H9 (cell line): ENCODE measurements around the gene FANCG. TPM values are rescaled to one million over a fixed set of nuclear protein-coding genes. Genes with fewer than 3 reads are reported as not detected.

Experiments
- DNase-seq: peaks from one replicate; pipeline ENCODE4 v3.0.0-alpha.2; 2017
- H2AFZ ChIP-seq: one replicate; pipeline ENCODE4 v1.6.1; 2013; ENCODE audit warnings: mild to moderate bottlenecking, low read length, control low read depth, moderate library complexity
- H2AK5ac ChIP-seq: 2 replicates; pipeline ENCODE4 v1.6.1; 2013; ENCODE audit warnings: low read length, control low read depth, mixed read lengths; ENCODE audit not compliant: insufficient read length
- H2BK120ac ChIP-seq: one replicate; pipeline ENCODE4 v1.6.1; 2013; ENCODE audit warnings: low read depth, mild to moderate bottlenecking, low read length, control low read depth, inconsistent platforms; ENCODE audit not compliant: poor library complexity, severe bottlenecking
- H2BK12ac ChIP-seq: 2 replicates; pipeline ENCODE4 v1.6.1; 2013; ENCODE audit warnings: low read length, control low read depth, mixed read lengths, low read depth; ENCODE audit not compliant: insufficient read length
- H2BK15ac ChIP-seq: 2 replicates; pipeline ENCODE4 v1.6.1; 2013; ENCODE audit warnings: low read depth, low read length, control low read depth
- H2BK20ac ChIP-seq: one replicate; pipeline ENCODE4 v1.6.1; 2013; ENCODE audit warnings: low read depth, mild to moderate bottlenecking, low read length, control low read depth, inconsistent platforms; ENCODE audit not compliant: poor library complexity, severe bottlenecking
- H2BK5ac ChIP-seq: 2 replicates; pipeline ENCODE4 v1.6.1; 2013; ENCODE audit warnings: low read length, control low read depth, mixed read lengths; ENCODE audit not compliant: insufficient read length
- H3K14ac ChIP-seq: 2 replicates; pipeline ENCODE4 v1.6.1; 2013; ENCODE audit warnings: low read length, control low read depth; ENCODE audit not compliant: insufficient read depth
- H3K18ac ChIP-seq: 2 replicates; pipeline ENCODE4 v1.6.1; 2013; ENCODE audit warnings: low read depth, mild to moderate bottlenecking, mixed read lengths, low read length, control low read depth; ENCODE audit not compliant: insufficient read length
- H3K23ac ChIP-seq: 2 replicates; pipeline ENCODE4 v1.6.1; 2013; ENCODE audit warnings: low read length, control low read depth, mixed read lengths, low read depth; ENCODE audit not compliant: insufficient read length
- H3K23me2 ChIP-seq: 2 replicates; pipeline ENCODE4 v1.6.1; 2013; ENCODE audit warnings: low read depth, mild to moderate bottlenecking, mixed read lengths, low read length, control low read depth; ENCODE audit not compliant: insufficient read length, poor library complexity, severe bottlenecking
- H3K27ac ChIP-seq: 2 replicates; pipeline ENCODE4 v1.5.1; 2013; ENCODE audit warnings: low read length, control low read depth, mixed read lengths, low read depth; ENCODE audit not compliant: insufficient read length
- H3K27me3 ChIP-seq: 2 replicates; pipeline ENCODE4 v1.6.1; 2013; ENCODE audit warnings: low read length, control low read depth, inconsistent platforms; ENCODE audit not compliant: insufficient read depth
- H3K4ac ChIP-seq: 2 replicates; pipeline ENCODE4 v1.6.1; 2013; ENCODE audit warnings: low read depth, mild to moderate bottlenecking, control low read depth, inconsistent platforms, low read length, moderate library complexity
- H3K4me1 ChIP-seq: 2 replicates; pipeline ENCODE4 v1.6.1; 2013; ENCODE audit warnings: low read length, control low read depth, inconsistent platforms; ENCODE audit not compliant: insufficient read depth
- H3K4me2 ChIP-seq: 2 replicates; pipeline ENCODE4 v1.6.1; 2013; ENCODE audit warnings: low read length, control low read depth, mixed read lengths; ENCODE audit not compliant: insufficient read length, insufficient read depth
- H3K56ac ChIP-seq: 2 replicates; pipeline ENCODE4 v1.6.1; 2013; ENCODE audit warnings: low read depth, mild to moderate bottlenecking, mixed read lengths, low read length, control low read depth; ENCODE audit not compliant: insufficient read length
- H3K79me1 ChIP-seq: 2 replicates; pipeline ENCODE4 v1.6.1; 2013; ENCODE audit warnings: low read depth, mild to moderate bottlenecking, moderate library complexity, low read length, control low read depth, inconsistent platforms; ENCODE audit not compliant: insufficient read depth, poor library complexity, severe bottlenecking
- H3K79me2 ChIP-seq: 2 replicates; pipeline ENCODE4 v1.6.1; 2013; ENCODE audit warnings: low read length, control low read depth, inconsistent platforms; ENCODE audit not compliant: insufficient read depth
- H3K9ac ChIP-seq: 2 replicates; pipeline ENCODE4 v1.6.1; 2013; ENCODE audit warnings: low read length, control low read depth, mixed read lengths; ENCODE audit not compliant: insufficient read length; ENCODE audit errors: extremely low read depth
- H3K9me3 ChIP-seq: one replicate; pipeline ENCODE4 v1.6.1; 2013; ENCODE audit warnings: low read depth, low read length, inconsistent platforms; ENCODE audit not compliant: control insufficient read depth
- H3T11ph ChIP-seq: one replicate; pipeline ENCODE4 v1.6.1; 2013; ENCODE audit warnings: mild to moderate bottlenecking, low read length, control low read depth, inconsistent platforms
- H4K20me1 ChIP-seq: one replicate; pipeline ENCODE4 v1.6.1; 2013; ENCODE audit not compliant: control insufficient read depth, insufficient read length, insufficient read depth
- H4K5ac ChIP-seq: 2 replicates; pipeline ENCODE4 v1.6.1; 2013; ENCODE audit warnings: low read depth, mild to moderate bottlenecking, mixed read lengths, low read length, control low read depth; ENCODE audit not compliant: insufficient read length
- H4K8ac ChIP-seq: replicated peaks from 2 replicates; pipeline ENCODE4 v1.6.1; 2013; ENCODE audit warnings: low read length, control low read depth, mixed read lengths, low read depth; ENCODE audit not compliant: insufficient read length
- H4K91ac ChIP-seq: 2 replicates; pipeline ENCODE4 v1.6.1; 2013; ENCODE audit warnings: low read depth, mild to moderate bottlenecking, moderate library complexity, mixed read lengths, low read length, control low read depth; ENCODE audit not compliant: insufficient read length
- H3K27ac Mint-ChIP-seq, 3 experiments: 2 replicates in 2 of 3; 3 replicates in 1 of 3; pipeline ENCODE4 v1.8.0; 2020 to 2021; ENCODE audit warnings: mixed read lengths in 3 of 3, mild to moderate bottlenecking in 1 of 3, moderate library complexity in 1 of 3
- H3K27me3 Mint-ChIP-seq: 2 replicates; pipeline ENCODE4 v1.8.0; 2021; ENCODE audit warnings: low read depth, mild to moderate bottlenecking, moderate library complexity, mixed read lengths
- H3K36me3 Mint-ChIP-seq, 3 experiments: 2 replicates in 2 of 3; 3 replicates in 1 of 3; pipeline ENCODE4 v1.8.0; 2020 to 2021; ENCODE audit warnings: low read depth in 3 of 3, mixed read lengths in 3 of 3; ENCODE audit not compliant: insufficient read depth in 1 of 3
- H3K4me1 Mint-ChIP-seq, 2 experiments: 2 replicates each; pipeline ENCODE4 v1.8.0; 2020; ENCODE audit warnings: mixed read lengths in 2 of 2
- H3K4me3 Mint-ChIP-seq, 2 experiments: 2 replicates in 1 of 2; 3 replicates in 1 of 2; pipeline ENCODE4 v1.8.0; 2020 to 2021; ENCODE audit warnings: mild to moderate bottlenecking in 2 of 2, mixed read lengths in 2 of 2, moderate library complexity in 1 of 2
- H3K9me3 Mint-ChIP-seq, 2 experiments: 2 replicates in 1 of 2; 3 replicates in 1 of 2; pipeline ENCODE4 v1.8.0; 2020; ENCODE audit warnings: mild to moderate bottlenecking in 2 of 2, mixed read lengths in 2 of 2, moderate library complexity in 1 of 2
- CTCF ChIP-seq: fragments of 200-600 bp; sonication (generic); conservative IDR thresholded peaks from 3 replicates; pipeline ENCODE4 v1.8.0; 2021; ENCODE audit warnings: antibody characterized with exemption, mild to moderate bottlenecking
- WGBS: extraction: QIAGEN DNeasy Blood & Tissue Kit; methylation state at CpG from one replicate; pipeline ENCODE4 v1.1.7; 2013; ENCODE audit warnings: missing lambda C conversion rate, low lambda C conversion rate, mixed read lengths; ENCODE audit not compliant: insufficient read length; ENCODE audit errors: extremely low coverage; 5-methylcytosine and 5-hydroxymethylcytosine counted together
- total RNA-seq: library from RNA; stranded (reverse); gene quantifications from 2 replicates; pipeline ENCODE4 v1.2.1, GENCODE V29; 2021

Gene FANCG
- total RNA-seq, 1 experiment from 2014 or later = 86.9 TPM

GRCh38 chr9:35091536-35091935 is 11.8 kb upstream of the FANCG start:
- H3K56ac ChIP-seq = no peak overlapping the region
- Mint-ChIP-seq H3K27ac (no peak overlapping the region), H3K36me3 (peaks cover 8 to 65% (median 57%) of the 10 kb centered on the region in 3 experiments; a peak in 6 of 7 replicates), H3K4me3 (no peak overlapping the region), H3K4me1 (peaks cover under 1 to 6% of the 10 kb centered on the region in 2 experiments; a peak in 2 of 4 replicates), H3K27me3 (no peaks in the 10 kb centered on the region), H3K9me3 (no peaks in the 10 kb centered on the region)
- no peak overlapping the region for H4K5ac ChIP-seq
- H3K23ac ChIP-seq = no peak overlapping the region
- H3K79me1 ChIP-seq = no peaks in the 10 kb centered on the region
- H3K9ac ChIP-seq = no peak overlapping the region
- H3K27me3 ChIP-seq = no peaks in the 10 kb centered on the region
- no peak overlapping the region for H2BK20ac ChIP-seq
- no peak overlapping the region for H2BK12ac ChIP-seq
- H3K14ac ChIP-seq = no peak overlapping the region
- H3K4ac ChIP-seq = no peak overlapping the region
- no peak overlapping the region for H2BK15ac ChIP-seq
- no peak overlapping the region for H3K18ac ChIP-seq
- H4K8ac ChIP-seq = no peak overlapping the region
- no peak overlapping the region for H3K4me2 ChIP-seq
- no peak overlapping the region for H4K91ac ChIP-seq
- H3K4me1 ChIP-seq = no peaks in the 10 kb centered on the region
- H3K9me3 ChIP-seq = no peaks in the 10 kb centered on the region
- TF ChIP-seq CTCF = no peak
- H3T11ph ChIP-seq = no peak overlapping the region
- H2AK5ac ChIP-seq = no peak overlapping the region
- DNase-seq = no peak
- H4K20me1 ChIP-seq = no peaks in the 10 kb centered on the region
- no peaks in the 10 kb centered on the region for H3K79me2 ChIP-seq
- WGBS = no CpG with 5 or more reads among the region's 17 CpGs
- H2BK5ac ChIP-seq = no peak overlapping the region
- H3K27ac ChIP-seq = no peak overlapping the region
- H2AFZ ChIP-seq = no peak overlapping the region
- H2BK120ac ChIP-seq = no peak overlapping the region
- H3K23me2 ChIP-seq = peaks cover 6% of the 10 kb centered on the region
